ENCODE measurements around the gene ARID3B. TPM values are rescaled to one million over a fixed set of nuclear protein-coding genes. Genes with fewer than 3 reads are reported as not detected.

The ARID3B gene
- total RNA-seq, 1 experiment from 2014 or later: 101 TPM

- Histone ChIP-seq H3K9ac (ENCODE audit: extremely low read depth, insufficient read length, low read length) (no peak overlapping the region), H3K4ac (ENCODE audit: low read depth, low read length) (no peak overlapping the region), H3K9me3 (ENCODE audit: control insufficient read depth, low read depth, low read length) (no peaks in the 10 kb centered on the region), H3K14ac (ENCODE audit: insufficient read depth, low read length) (no peak overlapping the region; the same call in 1 of the 2 replicates), H4K20me1 (ENCODE audit: control insufficient read depth, insufficient read depth, insufficient read length) (no peaks in the 10 kb centered on the region), H2BK20ac (ENCODE audit: low read depth, low read length, poor library complexity, severe bottlenecking) (no peak overlapping the region), H3K23me2 (ENCODE audit: insufficient read length, low read depth, low read length, poor library complexity, severe bottlenecking) (no peaks in the 10 kb centered on the region), H2BK120ac (ENCODE audit: low read depth, low read length, poor library complexity, severe bottlenecking) (no peak overlapping the region), H3K56ac (ENCODE audit: insufficient read length, low read depth, low read length) (no peak overlapping the region), H4K5ac (ENCODE audit: insufficient read length, low read depth, low read length) (no peak overlapping the region), H2AFZ (ENCODE audit: low read length) (no peak overlapping the region), H2BK15ac (ENCODE audit: low read depth, low read length) (no peak overlapping the region), H2BK12ac (ENCODE audit: insufficient read length, low read depth, low read length) (no peak overlapping the region), H3K18ac (ENCODE audit: insufficient read length, low read depth, low read length) (no peak overlapping the region), H3K27me3 (ENCODE audit: insufficient read depth, low read length) (no peaks in the 10 kb centered on the region; the same call in 1 of the 2 replicates), H4K8ac (replicated peaks; ENCODE audit: insufficient read length, low read depth, low read length) (no peak overlapping the region), H2BK5ac (ENCODE audit: insufficient read length, low read length) (no peak overlapping the region), H3K4me1 (ENCODE audit: insufficient read depth, low read length) (no peaks in the 10 kb centered on the region), H3T11ph (ENCODE audit: low read length) (no peak overlapping the region), H3K4me2 (ENCODE audit: insufficient read depth, insufficient read length, low read length) (no peak overlapping the region), H3K27ac (ENCODE audit: insufficient read length, low read depth, low read length) (no peak overlapping the region), H3K79me2 (ENCODE audit: insufficient read depth, low read length) (no peaks in the 10 kb centered on the region), H2AK5ac (ENCODE audit: insufficient read length, low read length) (no peak overlapping the region), H3K79me1 (ENCODE audit: insufficient read depth, low read depth, low read length, poor library complexity, severe bottlenecking) (no peaks in the 10 kb centered on the region), H4K91ac (ENCODE audit: insufficient read length, low read depth, low read length) (no peak overlapping the region), H3K23ac (ENCODE audit: insufficient read length, low read depth, low read length) (no peak overlapping the region)
- Mint-ChIP-seq H3K27me3 (ENCODE audit: low read depth) (peaks cover 22% of the 10 kb centered on the region), H3K27ac (no peak overlapping the region), H3K4me1 (peaks cover 2 to 3% of the 10 kb centered on the region in 2 experiments; a peak in 1 of 4 replicates), H3K9me3 (no peaks in the 10 kb centered on the region), H3K36me3 (ENCODE audit: insufficient read depth in 1 of 3, low read depth in 3 of 3) (peaks cover 0 to 6% (median 4%) of the 10 kb centered on the region in 3 experiments; a peak in 6 of 7 replicates), H3K4me3 (no peak overlapping the region)
- DNase-seq: no peak
- no CpG with 5 or more reads among the region's 11 CpGs for WGBS (ENCODE audit: extremely low coverage, insufficient read length, low lambda C conversion rate)
- no peak for TF ChIP-seq CTCF (conservative IDR thresholded peaks at IDR 0.05)
These were observed 63.0 kb downstream of the ARID3B start for GRCh38 chr15:74603789-74604705.
